ENCODE results near the gene VSIG2. TPM values are rescaled to one million over a fixed set of nuclear protein-coding genes. Genes with fewer than 3 reads are reported as not detected.

VSIG2 gene
- total RNA-seq, 1 experiment from 2014 or later: not detected

DNA sequence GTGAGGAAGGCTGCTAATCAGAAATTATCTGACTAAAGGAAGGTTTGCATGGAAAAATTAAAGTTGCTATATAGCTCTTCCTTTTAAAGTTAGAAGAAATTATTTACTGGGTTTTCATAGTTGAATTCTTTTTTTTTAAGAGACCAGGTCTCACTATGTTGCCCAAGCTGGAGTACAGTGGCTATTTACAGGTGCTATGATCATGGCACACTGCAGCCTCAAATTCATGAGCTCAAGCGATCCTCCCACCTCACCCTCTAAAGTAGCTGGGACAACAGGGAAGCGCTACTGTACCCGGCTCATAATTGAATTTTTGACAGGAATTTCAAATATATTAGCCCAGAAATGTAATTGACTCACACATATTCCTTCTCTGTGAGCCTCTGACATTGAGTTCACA lies 44.3 kb upstream of the VSIG2 start:
- Histone ChIP-seq H3K9me3 (no peaks in the 10 kb centered on the region), H3K27me3 (replicated peaks; ENCODE audit: control insufficient read depth, insufficient read depth, low read length) (no peaks in the 10 kb centered on the region), H3K4me3 (ENCODE audit: low read depth, low read length) (no peak overlapping the region), H3K4me1 (peaks cover 9% of the 10 kb centered on the region), H3K36me3 (ENCODE audit: control insufficient read depth, insufficient read depth, low read length) (no peaks in the 10 kb centered on the region)
- no TSS peak for BruUV-seq (replicated peaks)
- H3K9me3 Mint-ChIP-seq (ENCODE audit: unreplicated experiment): no peaks in the 10 kb centered on the region
- no peak overlapping the region for H3K4me3 Mint-ChIP-seq (ENCODE audit: unreplicated experiment)
- TF ChIP-seq, protein P1, sequence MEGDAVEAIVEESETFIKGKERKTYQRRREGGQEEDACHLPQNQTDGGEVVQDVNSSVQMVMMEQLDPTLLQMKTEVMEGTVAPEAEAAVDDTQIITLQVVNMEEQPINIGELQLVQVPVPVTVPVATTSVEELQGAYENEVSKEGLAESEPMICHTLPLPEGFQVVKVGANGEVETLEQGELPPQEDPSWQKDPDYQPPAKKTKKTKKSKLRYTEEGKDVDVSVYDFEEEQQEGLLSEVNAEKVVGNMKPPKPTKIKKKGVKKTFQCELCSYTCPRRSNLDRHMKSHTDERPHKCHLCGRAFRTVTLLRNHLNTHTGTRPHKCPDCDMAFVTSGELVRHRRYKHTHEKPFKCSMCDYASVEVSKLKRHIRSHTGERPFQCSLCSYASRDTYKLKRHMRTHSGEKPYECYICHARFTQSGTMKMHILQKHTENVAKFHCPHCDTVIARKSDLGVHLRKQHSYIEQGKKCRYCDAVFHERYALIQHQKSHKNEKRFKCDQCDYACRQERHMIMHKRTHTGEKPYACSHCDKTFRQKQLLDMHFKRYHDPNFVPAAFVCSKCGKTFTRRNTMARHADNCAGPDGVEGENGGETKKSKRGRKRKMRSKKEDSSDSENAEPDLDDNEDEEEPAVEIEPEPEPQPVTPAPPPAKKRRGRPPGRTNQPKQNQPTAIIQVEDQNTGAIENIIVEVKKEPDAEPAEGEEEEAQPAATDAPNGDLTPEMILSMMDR (IDR thresholded peaks at IDR 0.05; ENCODE audit: insufficient read depth in 1 of 2, low read depth in 1 of 2, low read length in 1 of 2, severe bottlenecking in 1 of 2, unreplicated experiment in 1 of 2): no peak
- POLR2A ChIA-PET: interaction anchor here (0.8 to 1.3 kb wide), 2 partner anchors 40 to 123 kb away, joined by 3 to 10 read pairs; partner anchors contain the start of genes SIAE and SPA17
- no peak overlapping the region for H3K27ac Mint-ChIP-seq (ENCODE audit: unreplicated experiment)
- CTCF ChIA-PET: no interaction called here
- peaks cover 13% of the 10 kb centered on the region for H3K36me3 Mint-ChIP-seq (ENCODE audit: insufficient read depth, unreplicated experiment)
- no peaks in the 10 kb centered on the region for H3K27me3 Mint-ChIP-seq (ENCODE audit: insufficient read depth, unreplicated experiment)
- intact Hi-C loops (cut with micrococcal nuclease; ENCODE audit: unreplicated experiment): no loop called here
- peaks cover 23% of the 10 kb centered on the region for H3K4me1 Mint-ChIP-seq (ENCODE audit: low read depth, unreplicated experiment)
- DNase-seq: no peak

DNA sequence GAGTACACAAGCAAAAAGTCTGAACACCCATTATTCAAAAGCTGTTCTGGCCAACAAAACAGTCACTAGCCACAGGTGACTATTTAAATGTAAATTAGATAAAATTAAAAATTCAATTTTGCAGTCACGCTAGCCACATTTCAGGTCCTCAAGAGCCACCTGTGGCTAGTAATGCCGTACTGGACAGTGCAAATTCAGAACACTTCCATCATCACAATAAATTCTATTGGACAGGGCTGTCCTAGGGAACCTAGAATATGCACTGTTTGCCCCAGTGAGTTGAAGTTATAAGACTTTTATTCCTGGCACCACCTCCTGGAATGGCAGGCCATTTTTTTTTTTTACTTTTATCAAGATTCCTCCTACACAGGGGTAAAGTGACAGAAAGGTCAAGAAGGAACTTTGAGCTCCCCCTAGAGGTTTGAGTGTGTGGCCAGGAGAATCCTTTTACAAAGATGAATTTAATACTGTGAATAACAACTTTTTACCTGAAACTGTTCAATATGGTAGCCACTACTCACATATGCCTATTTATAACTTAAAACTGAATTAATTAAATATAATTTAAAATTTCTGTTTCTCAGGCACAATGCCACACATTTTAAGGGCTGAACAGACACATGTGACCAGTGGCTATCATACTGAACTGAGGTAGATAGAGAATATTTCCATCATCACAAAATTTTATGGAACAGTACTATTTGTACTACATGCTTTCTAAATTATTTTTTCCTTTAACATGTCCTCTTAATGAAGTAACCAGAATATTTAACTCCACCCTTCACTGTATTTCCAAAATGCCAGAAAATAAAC lies 41.6 kb upstream of the VSIG2 start:
- CTCF ChIA-PET: interaction anchor here (0.6 to 2.7 kb wide), 23 partner anchors 8 to 1732 kb away, joined by 3 to 26 read pairs (median 5); partner anchors contain the start of genes ESAM, HSPA8, NRGN and SIAE
- Histone ChIP-seq H3K4me3 (ENCODE audit: low read depth, low read length) (no peak overlapping the region), H3K27me3 (replicated peaks; ENCODE audit: control insufficient read depth, insufficient read depth, low read length) (no peaks in the 10 kb centered on the region), H3K36me3 (ENCODE audit: control insufficient read depth, insufficient read depth, low read length) (no peaks in the 10 kb centered on the region), H3K4me1 (peaks cover 5% of the 10 kb centered on the region; the same call in 1 of the 2 replicates), H3K9me3 (no peaks in the 10 kb centered on the region)
- DNase-seq: peak in 1 of 2 experiments; percentile 79
- BruUV-seq (replicated peaks): no TSS peak
- POLR2A ChIA-PET: interaction anchor here (0.6 kb wide), 1 partner anchor 1367 kb away, joined by 3 read pairs; no protein-coding TSS in a partner anchor
- no peak overlapping the region for H3K4me3 Mint-ChIP-seq (ENCODE audit: unreplicated experiment)
- no peaks in the 10 kb centered on the region for H3K36me3 Mint-ChIP-seq (ENCODE audit: insufficient read depth, unreplicated experiment)
- intact Hi-C loops (cut with micrococcal nuclease; ENCODE audit: unreplicated experiment): loop anchor here (1.0 to 2.0 kb wide), 7 partner anchors 15 to 149 kb away; no protein-coding TSS in a partner anchor
- H3K27me3 Mint-ChIP-seq (ENCODE audit: insufficient read depth, unreplicated experiment): no peaks in the 10 kb centered on the region
- H3K9me3 Mint-ChIP-seq (ENCODE audit: unreplicated experiment): no peaks in the 10 kb centered on the region
- TF ChIP-seq, protein P1 (IDR thresholded peaks at IDR 0.05; ENCODE audit: insufficient read depth in 1 of 2, low read depth in 1 of 2, low read length in 1 of 2, severe bottlenecking in 1 of 2, unreplicated experiment in 1 of 2): peak; percentile 85 to 94
- peaks cover 24% of the 10 kb centered on the region for H3K4me1 Mint-ChIP-seq (ENCODE audit: low read depth, unreplicated experiment)
- H3K27ac Mint-ChIP-seq (ENCODE audit: unreplicated experiment): no peak overlapping the region

DNA sequence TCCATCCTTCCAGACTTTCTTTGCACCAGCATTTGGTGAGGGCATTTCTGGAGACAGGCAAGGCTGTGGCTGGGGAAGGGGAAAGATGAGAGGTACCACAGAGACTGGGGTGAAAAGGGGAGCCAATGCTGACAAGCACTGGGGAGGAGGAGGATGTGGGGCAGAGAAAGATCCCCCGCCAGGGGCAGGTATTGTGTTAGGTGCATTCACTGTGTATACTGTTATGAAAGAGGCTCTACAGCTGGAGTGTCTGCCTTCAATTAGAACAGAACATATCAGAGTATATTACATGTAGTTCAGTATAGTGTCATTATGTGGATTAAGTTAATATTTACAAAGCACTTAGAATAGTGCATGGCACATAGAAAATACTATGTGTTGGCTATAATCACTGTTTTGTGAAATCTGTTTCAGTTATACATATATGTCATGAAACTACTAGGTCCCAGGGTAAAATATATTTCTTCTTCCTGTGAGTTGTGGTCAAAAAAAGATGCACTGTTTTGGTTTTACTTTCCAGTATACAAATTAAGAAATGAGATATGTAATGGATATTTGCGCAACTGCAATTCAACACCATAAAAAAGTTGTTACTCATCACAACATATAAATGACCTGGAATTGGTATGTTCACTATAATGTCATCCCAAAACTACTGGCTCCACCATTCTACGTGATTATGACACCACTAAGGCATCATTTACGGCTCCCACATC lies 39.7 kb upstream of the VSIG2 start:
- H3K9me3 ChIP-seq: no peaks in the 10 kb centered on the region
- no peaks in the 10 kb centered on the region for H3K36me3 ChIP-seq (ENCODE audit: control insufficient read depth, insufficient read depth, low read length)
- no peak overlapping the region for H3K4me3 Mint-ChIP-seq (ENCODE audit: unreplicated experiment)
- no peaks in the 10 kb centered on the region for H3K9me3 Mint-ChIP-seq (ENCODE audit: unreplicated experiment)
- no peak for DNase-seq
- H3K27me3 ChIP-seq (replicated peaks; ENCODE audit: control insufficient read depth, insufficient read depth, low read length): no peaks in the 10 kb centered on the region
- ChIA-PET POLR2A (no interaction called here), CTCF (no interaction called here)
- intact Hi-C loops (cut with micrococcal nuclease; ENCODE audit: unreplicated experiment): loop anchor here (2.0 kb wide), 1 partner anchor 13 kb away; no protein-coding TSS in a partner anchor
- H3K4me1 Mint-ChIP-seq (ENCODE audit: low read depth, unreplicated experiment): peaks cover 15% of the 10 kb centered on the region
- H3K4me3 ChIP-seq (ENCODE audit: low read depth, low read length): no peak overlapping the region
- H3K36me3 Mint-ChIP-seq (ENCODE audit: insufficient read depth, unreplicated experiment): no peaks in the 10 kb centered on the region
- H3K27me3 Mint-ChIP-seq (ENCODE audit: insufficient read depth, unreplicated experiment): no peaks in the 10 kb centered on the region
- no peaks in the 10 kb centered on the region; the same call in 1 of the 2 replicates for H3K4me1 ChIP-seq
- TF ChIP-seq, protein P1 (IDR thresholded peaks at IDR 0.05; ENCODE audit: insufficient read depth in 1 of 2, low read depth in 1 of 2, low read length in 1 of 2, severe bottlenecking in 1 of 2, unreplicated experiment in 1 of 2): no peak
- BruUV-seq (replicated peaks): no TSS peak
- H3K27ac Mint-ChIP-seq (ENCODE audit: unreplicated experiment): no peak overlapping the region
